ENCODE results near the gene DNAAF9. TPM values are rescaled to one million over a fixed set of nuclear protein-coding genes. Genes with fewer than 3 reads are reported as not detected.
"Not testable (repeated sequence)": the region's sequence is repeated elsewhere in the genome, so short reads cannot be mapped to it uniquely, and the experiment has no call there.

The DNAAF9 gene
- 1 to 10 TPM; 1.1 to 1.3 TPM for total RNA-seq

DNA sequence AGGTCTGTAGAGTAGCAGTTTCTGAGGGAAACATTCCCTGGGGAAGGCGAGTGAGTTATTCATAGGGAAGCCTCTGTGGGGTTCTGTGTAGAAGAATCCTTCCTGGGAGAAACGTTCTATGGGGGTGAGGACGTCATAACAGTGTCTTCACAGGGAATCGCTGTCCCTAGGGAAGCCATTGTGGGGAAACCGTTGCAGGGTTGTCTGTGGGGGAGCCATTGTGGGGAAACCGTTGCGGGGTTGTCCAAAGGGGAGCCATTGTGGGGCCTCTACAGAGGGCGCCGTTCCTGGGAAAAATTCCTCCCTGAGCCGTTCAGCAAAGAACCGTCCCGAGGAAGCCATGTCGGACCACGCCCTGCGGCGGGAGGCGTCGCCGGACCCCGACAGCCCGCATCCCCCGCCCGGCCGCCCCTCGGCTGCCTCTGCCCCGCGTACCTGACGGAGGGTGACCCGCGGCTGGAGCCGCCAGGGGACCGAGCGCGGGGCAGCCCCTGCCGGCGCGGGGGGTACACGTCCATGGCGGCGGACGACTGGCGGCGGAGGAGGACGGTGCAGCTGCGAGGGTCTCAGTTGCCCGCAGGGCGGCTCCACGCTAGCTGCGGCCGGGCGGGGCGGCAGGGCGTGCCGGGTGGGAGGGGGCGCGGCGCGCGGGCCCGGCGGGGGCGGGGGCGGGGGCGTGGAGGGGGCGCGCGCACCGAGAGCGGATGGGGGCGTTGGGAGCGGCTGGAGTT is at the start of gene DNAAF9:
Gene DNAAF9 (minus strand): TSS at position 630 of the 731 bp plus-strand sequence. CDS start 112 bp downstream, at position 518.
- Mint-ChIP-seq H3K36me3 (peaks cover 1% of the 10 kb centered on the region), H3K9me3 (no peaks in the 10 kb centered on the region), H3K27ac (peak within 1 kb of the TSS; percentile 83), H3K4me1 (peaks cover 31% of the 10 kb centered on the region), H3K27me3 (peaks cover 4% of the 10 kb centered on the region), H3K4me3 (peak within 1 kb of the TSS; percentile 91)
- peak; percentile 71 for DNase-seq

DNA sequence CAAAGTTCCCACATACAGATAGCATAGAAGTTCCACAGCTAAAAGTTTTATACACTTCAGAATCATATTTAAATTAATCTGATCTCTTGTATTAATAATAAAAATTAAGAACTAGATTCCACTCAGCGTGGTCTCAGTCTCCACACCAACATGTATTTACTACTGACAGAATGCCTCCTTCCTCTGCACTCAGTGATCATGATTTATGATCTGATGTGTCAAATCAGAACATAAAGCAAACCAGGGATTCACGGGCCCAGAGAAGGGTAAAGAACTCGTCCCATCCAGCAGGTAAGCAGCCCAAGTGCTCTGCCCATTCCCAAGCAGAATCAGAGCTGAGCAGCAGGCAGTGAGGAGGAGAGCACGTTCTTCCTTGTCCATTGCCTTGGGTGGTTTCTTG is 49.2 kb upstream of the DNAAF9 start:
- no peaks in the 10 kb centered on the region for H3K9me3 Mint-ChIP-seq
- no peak for DNase-seq
- no peaks in the 10 kb centered on the region for H3K36me3 Mint-ChIP-seq
- H3K4me3 Mint-ChIP-seq: no peak overlapping the region
- H3K27me3 Mint-ChIP-seq: peaks cover 4% of the 10 kb centered on the region
- H3K27ac Mint-ChIP-seq: no peak overlapping the region
- H3K4me1 Mint-ChIP-seq: no peaks in the 10 kb centered on the region

DNA sequence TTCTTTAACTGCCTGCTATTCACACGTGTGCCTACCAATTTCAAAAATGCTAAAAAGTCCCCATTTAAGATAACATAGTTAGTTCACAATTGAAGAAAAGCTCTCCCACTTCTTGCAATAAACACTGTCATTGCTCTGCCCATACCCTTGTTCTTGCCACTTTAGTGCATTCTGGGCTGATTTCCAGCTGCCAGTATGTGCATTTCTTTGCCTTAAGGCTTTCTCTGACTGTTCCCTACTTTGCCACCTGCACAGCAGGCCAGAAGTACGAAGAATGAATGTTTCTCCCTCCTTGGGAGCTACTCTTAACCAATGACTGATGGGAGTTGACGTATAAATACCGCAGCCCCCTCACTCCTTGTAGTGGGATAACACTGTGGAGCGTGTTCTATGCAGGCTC is 47.4 kb upstream of the DNAAF9 start:
- Mint-ChIP-seq H3K4me3 (no peak overlapping the region), H3K27ac (no peak overlapping the region), H3K27me3 (peaks cover 4% of the 10 kb centered on the region), H3K9me3 (no peaks in the 10 kb centered on the region), H3K4me1 (no peaks in the 10 kb centered on the region), H3K36me3 (no peaks in the 10 kb centered on the region)
- no peak for DNase-seq

DNA sequence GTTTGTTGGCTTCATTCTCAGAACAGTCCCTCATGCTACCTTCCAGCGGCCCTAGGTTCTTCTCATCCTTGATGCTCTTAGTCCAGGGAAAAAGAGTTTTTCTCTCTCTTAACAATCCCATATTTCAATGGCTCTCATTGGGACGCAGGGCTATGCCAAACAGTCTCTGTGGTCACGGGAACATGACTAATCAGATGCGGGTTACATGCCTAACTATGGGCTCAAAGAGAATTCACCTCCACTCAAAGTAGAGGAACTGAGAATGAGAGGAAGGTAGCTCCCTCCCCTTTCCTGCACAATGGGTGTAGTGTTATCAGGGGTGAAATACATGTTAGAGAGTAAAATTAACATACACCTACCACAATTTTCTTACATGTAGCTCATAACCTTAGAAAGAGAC is 45.2 kb upstream of the DNAAF9 start:
- Mint-ChIP-seq H3K4me3 (no peak overlapping the region), H3K27ac (no peak overlapping the region), H3K36me3 (no peaks in the 10 kb centered on the region), H3K4me1 (no peaks in the 10 kb centered on the region), H3K27me3 (peaks cover 1% of the 10 kb centered on the region), H3K9me3 (no peaks in the 10 kb centered on the region)
- no peak for DNase-seq

DNA sequence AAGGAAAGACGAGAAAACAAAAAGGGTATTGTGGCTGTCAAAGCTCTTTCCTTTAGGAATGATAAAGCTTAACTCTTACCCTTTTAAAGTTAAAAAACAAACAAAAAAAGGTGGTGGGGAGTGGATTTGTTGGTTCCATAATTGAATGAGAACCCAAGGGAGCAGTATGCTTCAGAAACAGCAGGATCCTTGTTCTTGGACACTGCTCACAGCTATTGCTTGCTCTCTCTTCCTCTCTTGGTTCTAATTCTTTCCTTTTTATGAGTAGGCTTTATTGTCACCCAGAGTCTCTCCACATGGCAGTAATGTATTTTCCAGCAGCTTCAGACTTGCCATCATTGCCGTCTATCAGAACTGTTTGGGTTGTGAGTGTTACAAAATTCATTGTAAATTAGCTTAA is 44.7 kb upstream of the DNAAF9 start:
- no peaks in the 10 kb centered on the region for H3K36me3 Mint-ChIP-seq
- H3K9me3 Mint-ChIP-seq: no peaks in the 10 kb centered on the region
- no peak overlapping the region for H3K4me3 Mint-ChIP-seq
- no peaks in the 10 kb centered on the region for H3K4me1 Mint-ChIP-seq
- H3K27me3 Mint-ChIP-seq: no peaks in the 10 kb centered on the region
- no peak for DNase-seq
- no peak overlapping the region for H3K27ac Mint-ChIP-seq

DNA sequence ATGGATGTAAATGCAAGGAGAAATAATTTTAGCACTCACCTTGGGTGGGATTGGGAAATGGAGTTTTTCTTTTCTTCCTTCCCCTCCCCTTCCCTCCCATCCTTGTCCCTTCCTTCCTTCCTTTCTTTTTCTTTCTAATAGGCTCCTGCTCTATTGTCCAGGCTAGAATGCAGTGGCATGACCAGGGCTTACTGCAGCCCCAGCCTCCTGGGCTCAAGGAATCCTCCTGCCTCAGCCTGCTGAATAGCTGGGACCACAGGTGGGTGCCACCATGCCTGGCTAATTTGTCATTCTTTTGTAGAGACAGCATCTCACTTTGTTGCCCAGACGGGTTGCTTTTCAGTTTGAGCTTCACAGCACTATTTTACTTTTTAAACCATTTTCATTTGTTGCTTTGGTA is 41.9 kb upstream of the DNAAF9 start:
- H3K36me3 Mint-ChIP-seq: no peaks in the 10 kb centered on the region
- H3K9me3 Mint-ChIP-seq: no peaks in the 10 kb centered on the region
- H3K4me3 Mint-ChIP-seq: no peak overlapping the region
- no peak overlapping the region for H3K27ac Mint-ChIP-seq
- H3K4me1 Mint-ChIP-seq: no peaks in the 10 kb centered on the region
- H3K27me3 Mint-ChIP-seq: peaks cover 9% of the 10 kb centered on the region
- no peak for DNase-seq

DNA sequence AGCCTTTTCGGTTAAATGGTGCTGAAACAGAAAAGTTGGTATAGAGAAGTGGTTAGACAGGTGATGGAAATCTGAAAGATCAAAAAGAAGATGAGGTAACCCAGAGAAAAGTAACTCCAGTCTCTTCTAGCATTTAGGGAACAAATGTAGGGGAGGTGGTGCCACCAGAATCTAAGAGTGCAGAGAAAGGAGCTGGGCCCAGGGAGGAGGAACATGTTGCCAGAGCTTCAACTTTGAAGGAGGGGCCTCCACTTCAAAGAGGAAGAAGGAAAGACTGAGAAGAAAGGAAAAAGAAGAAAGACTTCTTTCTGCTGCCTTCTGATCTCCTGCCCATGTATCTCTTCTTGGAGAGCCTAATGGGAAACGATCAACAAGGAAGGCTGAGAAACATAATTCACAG is 39.9 kb upstream of the DNAAF9 start:
- no peak for DNase-seq
- Mint-ChIP-seq H3K27me3 (peaks cover 9% of the 10 kb centered on the region), H3K4me3 (no peak overlapping the region), H3K27ac (no peak overlapping the region), H3K9me3 (no peaks in the 10 kb centered on the region), H3K36me3 (no peaks in the 10 kb centered on the region), H3K4me1 (no peaks in the 10 kb centered on the region)

DNA sequence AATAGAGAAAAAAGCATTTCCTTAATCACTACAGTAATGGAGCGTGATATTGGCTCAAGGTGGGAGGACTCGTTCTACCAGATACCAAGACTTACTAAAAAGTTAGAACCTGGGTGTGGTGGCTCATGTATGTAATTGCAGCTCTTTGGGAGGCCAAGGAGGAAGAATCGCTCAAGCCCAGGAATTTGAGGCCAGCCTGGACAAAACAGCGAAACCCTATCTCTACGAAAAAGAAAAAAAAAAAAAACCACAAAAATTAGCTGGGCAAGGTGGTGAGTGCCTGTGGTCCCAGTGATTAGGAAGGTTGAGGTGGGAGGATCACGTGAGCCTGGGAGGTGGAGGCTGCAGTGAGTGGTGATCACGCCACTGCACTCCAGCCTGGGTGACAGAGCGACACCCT is 39.3 kb upstream of the DNAAF9 start:
- Mint-ChIP-seq H3K4me1 (no peaks in the 10 kb centered on the region), H3K27me3 (peaks cover 9% of the 10 kb centered on the region), H3K9me3 (no peaks in the 10 kb centered on the region), H3K4me3 (no peak overlapping the region), H3K27ac (no peak overlapping the region), H3K36me3 (no peaks in the 10 kb centered on the region)
- DNase-seq: no peak

DNA sequence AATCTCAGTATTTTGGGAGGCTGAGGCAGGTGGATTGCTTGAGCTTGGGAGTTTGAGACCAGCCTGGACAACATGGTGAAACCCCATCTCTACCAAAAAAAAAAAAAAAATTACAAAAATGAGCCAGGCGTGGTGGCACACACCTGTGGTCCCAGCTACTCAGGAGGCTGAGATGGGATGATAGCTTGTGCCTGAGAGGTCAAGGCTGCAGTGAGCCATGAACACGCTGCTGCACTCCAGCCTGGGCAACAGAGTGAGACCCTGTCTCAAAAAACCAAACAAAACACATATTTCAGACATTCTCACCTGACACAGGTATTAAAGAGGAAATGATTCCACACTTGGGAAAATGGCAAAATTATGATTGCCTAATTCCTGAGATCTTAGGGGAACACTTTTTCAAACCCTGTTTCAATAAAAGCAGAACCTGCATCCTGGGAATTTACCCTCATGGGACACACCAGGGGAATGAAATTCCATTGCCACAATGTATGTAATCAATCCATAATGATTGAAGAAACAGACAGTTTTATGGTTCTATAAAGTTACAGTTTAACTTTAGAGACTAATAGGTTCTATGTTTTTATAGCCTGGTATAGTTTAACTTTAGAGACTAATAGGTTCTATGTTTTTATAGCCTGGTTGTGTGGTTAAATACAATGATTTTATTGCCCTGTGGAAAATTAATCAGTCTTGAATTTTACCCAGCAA is 29.6 kb upstream of the DNAAF9 start:
- Mint-ChIP-seq H3K27ac (no peak overlapping the region), H3K27me3 (peaks cover 5% of the 10 kb centered on the region), H3K9me3 (no peaks in the 10 kb centered on the region), H3K36me3 (no peaks in the 10 kb centered on the region), H3K4me3 (no peak overlapping the region), H3K4me1 (no peaks in the 10 kb centered on the region)
- no peak for DNase-seq

DNA sequence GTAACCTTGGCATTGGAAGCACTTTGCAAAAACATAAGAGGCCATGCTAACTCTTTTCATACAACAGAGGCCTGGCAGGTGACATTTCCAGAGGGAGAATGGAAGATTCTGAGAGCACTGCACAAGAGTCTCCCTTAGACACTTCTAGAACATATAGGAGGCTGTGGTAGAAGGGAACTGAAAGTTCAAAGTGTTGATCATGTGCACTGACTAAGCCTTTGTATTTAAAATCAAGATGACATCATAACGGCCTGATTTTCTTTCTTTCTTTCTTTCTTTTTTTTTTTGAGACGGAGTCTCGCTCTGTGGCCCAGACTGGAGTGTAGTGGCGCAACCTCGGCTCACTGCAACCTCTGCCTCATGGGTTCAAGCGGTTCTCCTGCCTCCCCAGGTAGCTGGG is 26.8 kb upstream of the DNAAF9 start:
- no peaks in the 10 kb centered on the region for H3K36me3 Mint-ChIP-seq
- H3K27ac Mint-ChIP-seq: no peak overlapping the region
- H3K27me3 Mint-ChIP-seq: peaks cover 23% of the 10 kb centered on the region
- no peaks in the 10 kb centered on the region for H3K9me3 Mint-ChIP-seq
- no peak for DNase-seq
- no peak overlapping the region for H3K4me3 Mint-ChIP-seq
- no peaks in the 10 kb centered on the region for H3K4me1 Mint-ChIP-seq

DNA sequence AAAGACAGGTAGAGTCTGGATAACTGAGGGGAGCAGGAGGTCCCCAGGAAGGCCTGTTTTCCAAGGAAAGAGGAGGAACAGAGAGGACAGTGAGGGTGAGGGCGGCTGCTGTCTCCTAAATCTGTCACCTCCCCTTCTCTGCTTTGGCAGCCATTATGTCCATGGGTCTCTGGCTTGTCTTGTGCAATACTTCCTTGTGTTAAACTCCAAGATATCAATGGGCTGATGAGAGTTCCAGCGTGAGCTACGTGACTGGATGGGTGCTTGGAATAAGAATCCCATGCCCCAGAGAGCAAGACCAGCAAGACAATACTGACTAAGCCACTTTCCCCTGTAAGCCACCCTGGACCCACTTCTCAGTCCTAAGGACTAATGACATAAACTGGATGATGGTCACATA is 26.3 kb upstream of the DNAAF9 start:
- DNase-seq: no peak
- Mint-ChIP-seq H3K27me3 (peaks cover 28% of the 10 kb centered on the region), H3K4me1 (no peaks in the 10 kb centered on the region), H3K36me3 (no peaks in the 10 kb centered on the region), H3K27ac (no peak overlapping the region), H3K4me3 (no peak overlapping the region), H3K9me3 (no peaks in the 10 kb centered on the region)

DNA sequence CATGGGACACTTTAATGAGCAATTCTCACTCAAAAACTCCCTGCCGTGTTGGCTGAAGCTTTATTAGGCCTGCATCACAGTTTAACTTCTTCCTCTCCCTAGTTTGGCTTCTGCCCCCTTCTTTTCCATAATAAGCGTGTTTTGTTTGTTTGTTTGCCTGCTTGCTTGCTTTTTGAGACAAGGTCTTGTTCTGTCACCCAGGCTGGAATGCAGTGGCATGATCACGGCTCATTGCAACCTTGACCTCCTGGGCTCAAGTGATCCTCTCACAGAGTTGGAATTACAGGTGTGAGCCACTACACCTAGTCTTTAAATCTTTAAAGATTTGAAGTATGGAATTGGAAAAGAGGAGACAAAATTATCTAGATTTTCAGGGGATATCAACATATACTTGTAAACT is 25.4 kb upstream of the DNAAF9 start:
- Mint-ChIP-seq H3K9me3 (no peaks in the 10 kb centered on the region), H3K4me1 (no peaks in the 10 kb centered on the region), H3K4me3 (no peak overlapping the region), H3K27me3 (peaks cover 28% of the 10 kb centered on the region), H3K36me3 (no peaks in the 10 kb centered on the region), H3K27ac (no peak overlapping the region)
- DNase-seq: no peak

DNA sequence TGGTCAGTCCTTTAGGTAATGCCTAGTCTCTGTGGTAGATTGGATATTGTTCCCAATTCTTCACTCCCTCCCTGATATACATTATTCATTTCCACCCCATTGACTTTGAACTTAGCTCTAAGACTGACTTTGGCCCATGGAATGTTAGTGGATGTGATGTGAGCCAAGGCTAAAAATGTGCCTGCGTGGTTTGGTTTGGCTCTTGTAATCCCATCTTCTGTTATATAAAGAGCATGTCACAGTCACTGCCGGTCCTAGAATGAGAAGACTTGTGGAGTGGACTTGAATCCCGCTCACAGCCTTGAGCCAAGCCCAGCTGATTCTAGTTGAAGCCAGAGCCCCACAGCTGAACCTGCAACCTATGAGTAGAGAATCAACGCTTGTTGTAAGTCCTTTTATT is 23.6 kb upstream of the DNAAF9 start:
- no peak for DNase-seq
- H3K4me1 Mint-ChIP-seq: no peaks in the 10 kb centered on the region
- H3K4me3 Mint-ChIP-seq: no peak overlapping the region
- no peaks in the 10 kb centered on the region for H3K9me3 Mint-ChIP-seq
- H3K27me3 Mint-ChIP-seq: peaks cover 28% of the 10 kb centered on the region
- H3K27ac Mint-ChIP-seq: no peak overlapping the region
- H3K36me3 Mint-ChIP-seq: no peaks in the 10 kb centered on the region

DNA sequence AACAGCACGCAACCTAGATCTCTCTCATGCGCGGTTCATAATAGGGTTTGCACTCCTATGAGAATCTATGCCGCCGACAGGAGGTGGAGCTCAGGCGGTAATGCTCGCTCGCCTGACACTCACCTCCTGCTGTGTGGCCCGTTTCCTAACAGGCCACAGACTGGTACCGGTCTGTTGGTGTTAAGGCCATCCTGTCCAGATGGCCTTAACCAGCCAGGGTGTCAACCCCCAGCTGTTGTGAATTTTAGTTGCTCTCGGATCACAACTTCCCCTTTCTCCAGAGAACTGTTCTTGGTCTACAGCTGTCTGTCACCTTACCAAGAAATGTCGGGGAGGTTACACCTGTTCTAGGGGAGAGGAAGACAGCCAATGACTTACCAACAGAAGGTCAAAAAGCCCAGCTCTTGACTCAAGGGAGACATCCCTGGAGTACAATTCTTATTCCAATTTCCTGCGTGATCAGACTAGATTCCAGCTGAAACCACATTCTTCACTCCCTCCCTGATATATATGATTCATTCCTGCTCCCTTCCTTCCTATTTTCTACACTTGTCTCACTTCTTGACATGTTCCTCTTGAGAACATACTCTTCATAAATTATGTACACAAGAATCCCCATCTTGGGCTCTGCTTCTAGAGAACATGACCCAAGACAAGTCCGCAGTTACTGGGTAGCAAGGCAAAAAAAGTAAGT is 23.1 kb upstream of the DNAAF9 start:
- Mint-ChIP-seq H3K27me3 (peaks cover 28% of the 10 kb centered on the region), H3K4me3 (no peak overlapping the region), H3K9me3 (no peaks in the 10 kb centered on the region), H3K27ac (no peak overlapping the region), H3K4me1 (no peaks in the 10 kb centered on the region), H3K36me3 (no peaks in the 10 kb centered on the region)
- no peak for DNase-seq

DNA sequence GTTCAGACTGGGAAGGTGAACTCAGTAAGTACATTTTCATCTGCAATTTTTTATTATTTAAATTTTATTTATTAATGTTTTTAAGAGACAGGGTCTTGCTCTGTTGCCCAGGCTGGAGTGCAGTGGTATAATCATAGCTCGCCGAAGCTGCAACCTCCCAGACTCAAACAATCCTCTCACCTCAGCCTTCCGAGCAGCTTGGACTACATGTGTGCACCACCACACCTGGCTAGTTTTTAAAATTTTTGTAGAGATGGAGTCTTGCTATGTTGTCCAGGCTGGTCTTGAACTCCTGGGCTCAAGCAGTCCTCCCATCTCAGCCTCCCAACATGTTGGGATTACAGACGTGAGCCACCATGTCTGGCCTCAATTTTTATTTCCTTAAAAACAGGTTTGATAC is 19.3 kb upstream of the DNAAF9 start:
- not testable (repeated sequence) for H3K27ac Mint-ChIP-seq, H3K9me3 Mint-ChIP-seq, H3K36me3 Mint-ChIP-seq, H3K4me1 Mint-ChIP-seq, H3K4me3 Mint-ChIP-seq, DNase-seq
- peaks cover 23% of the 10 kb centered on the region for H3K27me3 Mint-ChIP-seq
